HCT116 (cell line): ENCODE data around the gene CD207. TPM values are rescaled to one million over a fixed set of nuclear protein-coding genes. Genes with fewer than 3 reads are reported as not detected.
"Not testable (repeated sequence)": the region's sequence is repeated elsewhere in the genome, so short reads cannot be mapped to it uniquely, and the experiment has no call there.

Source experiments
- ATAC-seq: fragments of 200-7000 bp; cut with Tn5 transposase; 2 replicates; pipeline ENCODE4 v1.9.1; 2020; ENCODE audit warnings: mild to moderate bottlenecking, moderate library complexity
- BruUV-seq: library from RNA; stranded (reverse); fragments of 400-500 nt; replicated peaks from 2 replicates; lab custom pipeline; 2021; lab: Mats Ljungman, UMichigan
- CTCF ChIA-PET: fragments of 300-600 bp; sonication (Branson Sonifier 250); formaldehyde crosslinking; loops from one replicate; lab custom pipeline; 2021; ENCODE audit warnings: antibody characterized with exemption; lab: Charles Lee
- POLR2A ChIA-PET: fragments of 300-600, 350-600 bp; sonication (Branson Sonifier 250); formaldehyde crosslinking; loops from one replicate; lab custom pipeline; 2021; ENCODE audit warnings: antibody characterized with exemption; lab: Charles Lee
- RAD21 ChIA-PET, 2 experiments: fragments of 300-600 bp; sonication (Branson Sonifier 250); formaldehyde crosslinking; loops; one replicate each; lab custom pipeline; 2023; ENCODE audit warnings: low total read pairs in 2 of 2; ENCODE audit not compliant: uncharacterized antibody in 2 of 2, unreplicated experiment in 2 of 2, low non-redundant PET in 1 of 2; lab: Charles Lee
- DNase-seq: peaks from one replicate; pipeline ENCODE4 v3.0.0-alpha.2; 2010; ENCODE audit warnings: low read depth, low spot score
- H2AFZ ChIP-seq: fragments of 200-600 bp; shearing (Covaris generic), sonication (generic); 2 replicates; pipeline ENCODE4 v1.6.1; 2017; ENCODE audit warnings: low read depth, mixed run types, mixed read lengths, antibody characterized with exemption, low read length; ENCODE audit not compliant: poor library complexity, severe bottlenecking
- H3K27ac ChIP-seq: 2 replicates; pipeline ENCODE4 v1.5.1; 2012; ENCODE audit warnings: low read depth, low read length
- H3K27me3 ChIP-seq: fragments of 200-600 bp; sonication (generic); 2 replicates; pipeline ENCODE4 v1.6.1; 2016; ENCODE audit warnings: mixed run types, low read length, mixed read lengths; ENCODE audit not compliant: insufficient read depth
- H3K36me3 ChIP-seq, 2 experiments: fragments of 200-500 bp in 1 of 2; fragments of 200-600 bp in 1 of 2; sonication (Bioruptor generic) in 1 of 2; sonication (generic) in 1 of 2; 2 replicates each; pipeline versions ENCODE4 v1.5.1 to v1.6.1; 2014 to 2016; ENCODE audit warnings: low read length in 2 of 2, inconsistent platforms in 1 of 2, mixed read lengths in 1 of 2, mixed run types in 1 of 2; ENCODE audit not compliant: insufficient read depth in 2 of 2, control insufficient read depth in 1 of 2
- H3K4me1 ChIP-seq, 2 experiments: fragments of 200-600 bp in 1 of 2; sonication (generic) in 1 of 2; 2 replicates each; pipeline versions ENCODE4 v1.5.1 to v1.6.1; 2012 to 2017; ENCODE audit warnings: low read length in 2 of 2, inconsistent platforms in 1 of 2, mild to moderate bottlenecking in 1 of 2, mixed read lengths in 1 of 2, mixed run types in 1 of 2, moderate library complexity in 1 of 2; ENCODE audit not compliant: insufficient read depth in 2 of 2, control insufficient read depth in 1 of 2
- H3K4me2 ChIP-seq: fragments of 200-600 bp; sonication (generic); 2 replicates; pipeline ENCODE4 v1.6.1; 2017; ENCODE audit warnings: mixed run types, low read length, mixed read lengths
- H3K4me3 ChIP-seq, 2 experiments: fragments of 200-600 bp in 1 of 2; sonication (generic) in 1 of 2; replicated peaks in 1 of 2; 2 replicates each; pipeline ENCODE4 v1.5.1; 2011 to 2016; ENCODE audit warnings: low read length in 2 of 2, control low read depth in 1 of 2, low read depth in 1 of 2, mild to moderate bottlenecking in 1 of 2, mixed read lengths in 1 of 2, mixed run types in 1 of 2
- H3K79me2 ChIP-seq: fragments of 200-600 bp; sonication (generic); 2 replicates; pipeline ENCODE4 v1.6.1; 2017; ENCODE audit warnings: mild to moderate bottlenecking, mixed run types, low read length, moderate library complexity, mixed read lengths; ENCODE audit not compliant: insufficient read depth
- H3K9ac ChIP-seq: fragments of 200-600 bp; sonication (generic); 2 replicates; pipeline ENCODE4 v1.6.1; 2016; ENCODE audit warnings: low read length, mixed read lengths
- H3K9me2 ChIP-seq: fragments of 200-600 bp; sonication (generic), shearing (Covaris generic); 2 replicates; pipeline ENCODE4 v1.6.1; 2017; ENCODE audit warnings: mixed run types, mild to moderate bottlenecking, moderate library complexity; ENCODE audit not compliant: insufficient read depth
- H3K9me3 ChIP-seq, 2 experiments: fragments of 200-500 bp in 1 of 2; fragments of 200-600 bp in 1 of 2; sonication (Bioruptor generic) in 1 of 2; sonication (generic) in 1 of 2; 2 replicates each; pipeline ENCODE4 v1.6.1; 2014 to 2017; ENCODE audit warnings: low read length in 2 of 2, mixed read lengths in 2 of 2, inconsistent platforms in 1 of 2, low read depth in 1 of 2, mild to moderate bottlenecking in 1 of 2, mixed run types in 1 of 2, moderate library complexity in 1 of 2; ENCODE audit not compliant: control insufficient read depth in 1 of 2, insufficient read depth in 1 of 2
- H4K20me1 ChIP-seq: fragments of 200-600 bp; sonication (generic), shearing (Covaris generic); 2 replicates; pipeline ENCODE4 v1.6.1; 2017; ENCODE audit warnings: mixed run types, mild to moderate bottlenecking, moderate library complexity; ENCODE audit not compliant: insufficient read depth
- EGR1 ChIP-seq: IDR thresholded peaks from 2 replicates; pipeline ENCODE4 v1.6.1; 2012; ENCODE audit warnings: low read depth
- EZH2 ChIP-seq: fragments of 200-600 bp; sonication (generic); IDR thresholded peaks from 2 replicates; pipeline ENCODE4 v1.6.1; 2017; ENCODE audit warnings: antibody characterized with exemption, mixed run types
- JUND ChIP-seq: IDR thresholded peaks from 2 replicates; pipeline ENCODE4 v1.6.1; 2012
- POLR2A ChIP-seq: IDR thresholded peaks from 2 replicates; pipeline ENCODE4 v1.7.0; 2011; ENCODE audit warnings: borderline replicate concordance; ENCODE audit not compliant: insufficient read depth, insufficient read length; ENCODE audit errors: extremely low read depth
- SIN3A ChIP-seq: IDR thresholded peaks from 2 replicates; pipeline ENCODE4 v1.6.1; 2012; ENCODE audit warnings: low read depth
- ZBTB33 ChIP-seq: IDR thresholded peaks from 2 replicates; pipeline ENCODE4 v1.6.1; 2011; ENCODE audit warnings: mild to moderate bottlenecking, low read length, moderate library complexity; ENCODE audit not compliant: insufficient replicate concordance; ENCODE audit errors: extremely low read depth
- ZNF274 ChIP-seq: fragments of 200-500 bp; sonication (Bioruptor generic); IDR thresholded peaks from 2 replicates; pipeline ENCODE4 v1.6.1; 2014; ENCODE audit warnings: mild to moderate bottlenecking, low read depth, low read length, inconsistent platforms
- intact Hi-C: fragments of 100-400 bp; cut with micrococcal nuclease; formaldehyde crosslinking; loops from 2 replicates; pipeline ENCODE4 v1.10.0; 2022
- total RNA-seq: library from RNA; stranded (reverse); gene quantifications from one replicate; pipeline ENCODE4 v1.2.1, GENCODE V29; 2021; ENCODE audit not compliant: unreplicated experiment
- TF ChIP-seq, protein P1 (sequence below): IDR thresholded peaks from 2 replicates; pipeline ENCODE4 v1.6.1; 2012
- TF ChIP-seq, protein P2 (sequence below), 3 experiments: fragments of 200-600 bp in 1 of 3; sonication (generic) in 1 of 3; IDR thresholded peaks in 2 of 3; conservative IDR thresholded peaks in 1 of 3; 2 replicates each; pipeline ENCODE4 v1.5.1; 2012 to 2017; ENCODE audit warnings: low read depth in 2 of 3, low read length in 2 of 3, antibody characterized with exemption in 1 of 3, borderline replicate concordance in 1 of 3, control low read depth in 1 of 3, mild to moderate bottlenecking in 1 of 3, mixed read lengths in 1 of 3, mixed run types in 1 of 3, moderate library complexity in 1 of 3; ENCODE audit not compliant: insufficient read depth in 1 of 3

The CD207 gene
- total RNA-seq, 1 experiment from 2014 or later, result not detected

- no peaks in the 10 kb centered on the region for H4K20me1 ChIP-seq
- POLR2A ChIA-PET, result no interaction called here
- H2AFZ ChIP-seq, result no peak overlapping the region
- no peaks in the 10 kb centered on the region for H3K36me3 ChIP-seq
- H3K27ac ChIP-seq, result no peak overlapping the region
- no peaks in the 10 kb centered on the region for H3K27me3 ChIP-seq
- DNase-seq, result no peak
- H3K9me2 ChIP-seq, result no peaks in the 10 kb centered on the region
- TF ChIP-seq POLR2A, result no peak
- TF ChIP-seq EGR1, result no peak
- TF ChIP-seq, protein P1, sequence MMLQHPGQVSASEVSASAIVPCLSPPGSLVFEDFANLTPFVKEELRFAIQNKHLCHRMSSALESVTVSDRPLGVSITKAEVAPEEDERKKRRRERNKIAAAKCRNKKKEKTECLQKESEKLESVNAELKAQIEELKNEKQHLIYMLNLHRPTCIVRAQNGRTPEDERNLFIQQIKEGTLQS, result no peak
- no peak for TF ChIP-seq ZBTB33
- no peak for TF ChIP-seq ZNF274
- TF ChIP-seq JUND, result no peak
- TF ChIP-seq SIN3A, result no peak
- TF ChIP-seq EZH2, result no peak
- TF ChIP-seq, protein P2, sequence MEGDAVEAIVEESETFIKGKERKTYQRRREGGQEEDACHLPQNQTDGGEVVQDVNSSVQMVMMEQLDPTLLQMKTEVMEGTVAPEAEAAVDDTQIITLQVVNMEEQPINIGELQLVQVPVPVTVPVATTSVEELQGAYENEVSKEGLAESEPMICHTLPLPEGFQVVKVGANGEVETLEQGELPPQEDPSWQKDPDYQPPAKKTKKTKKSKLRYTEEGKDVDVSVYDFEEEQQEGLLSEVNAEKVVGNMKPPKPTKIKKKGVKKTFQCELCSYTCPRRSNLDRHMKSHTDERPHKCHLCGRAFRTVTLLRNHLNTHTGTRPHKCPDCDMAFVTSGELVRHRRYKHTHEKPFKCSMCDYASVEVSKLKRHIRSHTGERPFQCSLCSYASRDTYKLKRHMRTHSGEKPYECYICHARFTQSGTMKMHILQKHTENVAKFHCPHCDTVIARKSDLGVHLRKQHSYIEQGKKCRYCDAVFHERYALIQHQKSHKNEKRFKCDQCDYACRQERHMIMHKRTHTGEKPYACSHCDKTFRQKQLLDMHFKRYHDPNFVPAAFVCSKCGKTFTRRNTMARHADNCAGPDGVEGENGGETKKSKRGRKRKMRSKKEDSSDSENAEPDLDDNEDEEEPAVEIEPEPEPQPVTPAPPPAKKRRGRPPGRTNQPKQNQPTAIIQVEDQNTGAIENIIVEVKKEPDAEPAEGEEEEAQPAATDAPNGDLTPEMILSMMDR (IDR thresholded peaks at IDR 0.05 in 2 of 3, conservative IDR thresholded peaks at IDR 0.05 in 1 of 3; ENCODE audit: borderline replicate concordance in 1 of 3, insufficient read depth in 1 of 3, low read depth in 2 of 3, low read length in 2 of 3), result no peak
- ATAC-seq, result no peak
- intact Hi-C loops, result no loop called here
- H3K79me2 ChIP-seq, result no peaks in the 10 kb centered on the region
- no peaks in the 10 kb centered on the region for H3K9me3 ChIP-seq
- H3K4me2 ChIP-seq, result no peak overlapping the region
- H3K4me1 ChIP-seq, result no peaks in the 10 kb centered on the region
- BruUV-seq, result no TSS peak
- no peak overlapping the region for H3K9ac ChIP-seq
- CTCF ChIA-PET, result no interaction called here
- RAD21 ChIA-PET, result no interaction called here
- no peak overlapping the region for H3K4me3 ChIP-seq
Observed at GRCh38 chr2:70799706-70800105, 35.9 kb downstream of the CD207 start.

- DNase-seq, POLR2A ChIA-PET, ATAC-seq, H3K9ac ChIP-seq, H3K27me3 ChIP-seq, H4K20me1 ChIP-seq, H3K4me2 ChIP-seq, H3K4me3 ChIP-seq, H3K27ac ChIP-seq, H2AFZ ChIP-seq, H3K4me1 ChIP-seq, H3K9me3 ChIP-seq, H3K9me2 ChIP-seq, H3K79me2 ChIP-seq, BruUV-seq, H3K36me3 ChIP-seq, RAD21 ChIA-PET, intact Hi-C loops: not testable (repeated sequence)
- CTCF ChIA-PET, result interaction anchor here (2.2 kb wide), 1 partner anchor 150 kb away, joined by 6 read pairs; no protein-coding TSS in a partner anchor
Observed at GRCh38 chr2:70797996-70798395, 37.6 kb downstream of the CD207 start.
